Measurements from ENCODE around the gene KRT79. TPM values are rescaled to one million over a fixed set of nuclear protein-coding genes. Genes with fewer than 3 reads are reported as not detected.

Gene KRT79
- total and polyA plus RNA-seq, 4 donors, result 0.02 to 1.5 (median 0.12) TPM; not detected in 1

DNA sequence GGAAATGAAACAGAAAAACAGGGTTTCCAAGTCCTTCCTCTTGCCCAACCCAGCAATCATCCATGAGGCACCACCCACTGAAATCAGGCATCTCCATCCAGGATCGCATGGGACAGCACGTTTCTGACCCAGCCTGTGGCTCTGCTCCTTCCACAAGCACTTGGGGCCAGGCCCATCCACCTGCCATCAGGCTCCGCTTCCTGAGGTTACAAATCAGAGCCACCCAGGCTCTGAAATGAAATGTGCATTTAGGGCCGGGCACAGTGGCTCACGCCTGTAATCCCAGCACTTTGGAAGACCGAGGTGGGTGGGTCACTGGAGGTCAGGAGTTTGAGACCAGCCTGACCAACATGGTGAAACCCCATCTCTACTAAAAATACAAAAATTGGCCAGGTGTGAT lies 15.4 kb upstream of the KRT79 start:
- WGBS, 2 donors, result 89 to 94% methylated on average over 6 of the region's 6 CpGs
- no peak overlapping the region for H3K9ac ChIP-seq (ENCODE audit: insufficient read depth in 1 of 2, low read length in 2 of 2)
- ATAC-seq (ENCODE audit: insufficient read depth, low FRiP score), result no peak
- H3K4me3 ChIP-seq, result no peak overlapping the region
- H3K4me1 ChIP-seq (ENCODE audit: control insufficient read depth in 5 of 5, insufficient read depth in 5 of 5, low read length in 5 of 5), result peaks cover 0 to 5% (median 0%) of the 10 kb centered on the region in 5 donors
- TF ChIP-seq, protein P1, sequence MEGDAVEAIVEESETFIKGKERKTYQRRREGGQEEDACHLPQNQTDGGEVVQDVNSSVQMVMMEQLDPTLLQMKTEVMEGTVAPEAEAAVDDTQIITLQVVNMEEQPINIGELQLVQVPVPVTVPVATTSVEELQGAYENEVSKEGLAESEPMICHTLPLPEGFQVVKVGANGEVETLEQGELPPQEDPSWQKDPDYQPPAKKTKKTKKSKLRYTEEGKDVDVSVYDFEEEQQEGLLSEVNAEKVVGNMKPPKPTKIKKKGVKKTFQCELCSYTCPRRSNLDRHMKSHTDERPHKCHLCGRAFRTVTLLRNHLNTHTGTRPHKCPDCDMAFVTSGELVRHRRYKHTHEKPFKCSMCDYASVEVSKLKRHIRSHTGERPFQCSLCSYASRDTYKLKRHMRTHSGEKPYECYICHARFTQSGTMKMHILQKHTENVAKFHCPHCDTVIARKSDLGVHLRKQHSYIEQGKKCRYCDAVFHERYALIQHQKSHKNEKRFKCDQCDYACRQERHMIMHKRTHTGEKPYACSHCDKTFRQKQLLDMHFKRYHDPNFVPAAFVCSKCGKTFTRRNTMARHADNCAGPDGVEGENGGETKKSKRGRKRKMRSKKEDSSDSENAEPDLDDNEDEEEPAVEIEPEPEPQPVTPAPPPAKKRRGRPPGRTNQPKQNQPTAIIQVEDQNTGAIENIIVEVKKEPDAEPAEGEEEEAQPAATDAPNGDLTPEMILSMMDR (IDR thresholded peaks at IDR 0.05; ENCODE audit: control extremely low read depth, extremely low read depth), result no peak
- H3K27ac ChIP-seq (ENCODE audit: low read depth in 1 of 2, low read length in 1 of 2), result no peak overlapping the region
- no peaks in the 10 kb centered on the region for H3K9me3 ChIP-seq (ENCODE audit: control insufficient read depth in 4 of 4, insufficient read depth in 3 of 4, low read length in 3 of 4)
- DNase-seq, result no peak
- no peaks in the 10 kb centered on the region for H3K36me3 ChIP-seq (ENCODE audit: control insufficient read depth in 4 of 4, insufficient read depth in 4 of 4, low read length in 4 of 4)
- peaks cover 0 to 16% (median 4%) of the 10 kb centered on the region in 3 donors for H3K27me3 ChIP-seq (ENCODE audit: control insufficient read depth in 3 of 3, insufficient read depth in 3 of 3, low read length in 2 of 3)

DNA sequence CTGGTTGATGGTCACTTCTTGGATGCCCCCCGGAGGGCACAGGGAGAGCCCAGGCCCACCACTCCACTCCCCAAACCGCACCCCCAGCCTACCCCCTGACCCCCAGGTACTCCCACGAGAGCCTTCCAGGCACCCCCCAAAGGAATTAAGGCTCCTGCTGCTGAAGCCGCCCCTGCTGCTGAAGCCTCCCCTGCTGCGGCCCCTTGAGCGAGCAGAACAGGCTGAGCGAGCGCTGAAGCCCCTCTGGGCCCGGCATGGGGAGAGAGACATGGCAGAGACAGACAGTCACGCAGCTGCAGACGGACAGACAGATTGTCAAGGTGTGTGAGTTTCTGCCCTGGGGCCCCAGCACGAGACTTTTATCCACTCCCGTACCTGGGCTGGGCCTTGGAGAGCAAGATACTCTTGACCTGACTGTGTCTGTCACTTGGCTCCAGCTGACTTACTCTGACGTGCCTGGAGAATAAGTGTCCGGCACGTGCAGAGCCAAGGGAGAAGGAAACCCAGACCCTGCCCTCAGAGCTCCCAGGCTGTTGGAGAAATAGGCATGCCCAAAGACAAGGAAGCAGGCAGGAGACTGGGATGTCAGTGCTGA lies 14.6 kb upstream of the KRT79 start, which contains the start of gene KRT78:
Gene KRT78, minus strand, starts transcription at position 334 of the 595 bp plus-strand sequence. Its CDS starts 64 bp downstream, at position 270.
- H3K27me3 ChIP-seq (ENCODE audit: control insufficient read depth in 3 of 3, insufficient read depth in 3 of 3, low read length in 2 of 3), result peaks cover 0 to 18% (median 4%) of the 10 kb centered on the region in 3 donors
- no peak within 1 kb of the TSS for H3K4me3 ChIP-seq
- TF ChIP-seq, protein P1 (IDR thresholded peaks at IDR 0.05; ENCODE audit: control extremely low read depth, extremely low read depth), result no peak
- peaks cover 0 to 5% (median 0%) of the 10 kb centered on the region in 5 donors for H3K4me1 ChIP-seq (ENCODE audit: control insufficient read depth in 5 of 5, insufficient read depth in 5 of 5, low read length in 5 of 5)
- H3K9ac ChIP-seq (ENCODE audit: insufficient read depth in 1 of 2, low read length in 2 of 2), result no peak within 1 kb of the TSS
- H3K9me3 ChIP-seq (ENCODE audit: control insufficient read depth in 4 of 4, insufficient read depth in 3 of 4, low read length in 3 of 4), result no peaks in the 10 kb centered on the region
- WGBS, 2 donors, result 80 to 86% methylated on average over 16 of the region's 16 CpGs
- H3K36me3 ChIP-seq (ENCODE audit: control insufficient read depth in 4 of 4, insufficient read depth in 4 of 4, low read length in 4 of 4), result no peaks in the 10 kb centered on the region
- no peak for DNase-seq
- ATAC-seq (ENCODE audit: insufficient read depth, low FRiP score), result no peak
- no peak within 1 kb of the TSS for H3K27ac ChIP-seq (ENCODE audit: low read depth in 1 of 2, low read length in 1 of 2)

DNA sequence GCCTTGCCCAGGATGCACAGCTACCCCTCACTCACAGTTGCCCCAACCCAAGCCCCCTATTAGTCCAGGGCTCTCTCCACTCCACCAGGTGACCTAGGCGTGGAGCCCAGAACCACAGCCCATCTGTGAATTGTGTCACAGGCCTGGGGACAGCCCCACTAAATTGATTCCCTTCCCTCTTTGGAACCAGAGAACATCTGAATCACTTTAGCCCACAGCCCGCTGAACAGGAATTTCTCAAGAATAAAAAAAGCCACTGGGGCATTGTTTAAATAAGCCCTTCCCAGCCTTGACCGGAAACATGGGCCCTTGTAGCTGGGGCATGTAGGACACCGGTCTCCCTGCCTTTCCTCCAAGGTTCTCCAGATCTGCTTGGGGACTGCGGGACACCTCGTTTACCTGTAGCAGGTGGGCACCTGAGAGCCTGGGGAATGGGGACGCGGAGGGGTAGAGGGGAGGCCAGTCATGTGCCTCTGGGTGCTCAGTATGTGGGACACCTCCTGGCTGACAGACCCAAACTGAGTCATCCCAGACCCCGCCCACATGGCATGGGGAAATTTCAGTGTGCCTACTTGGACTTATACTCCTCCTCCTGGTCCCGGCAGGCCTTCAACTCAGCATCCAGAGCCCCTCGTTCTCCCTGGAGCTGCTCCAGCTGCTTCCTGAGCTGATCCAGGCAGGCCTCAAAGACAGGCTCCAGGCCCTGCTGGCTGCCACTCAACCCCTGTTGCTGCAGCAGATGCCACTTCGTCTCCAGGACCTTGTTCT lies 13.4 kb upstream of the KRT79 start:
- ATAC-seq (ENCODE audit: insufficient read depth, low FRiP score), result no peak
- 74 to 87% methylated on average over 12 of the region's 12 CpGs for WGBS, 2 donors
- DNase-seq, result no peak

More for the DNA sequence above, 13.4 kb upstream of the KRT79 start:
- Histone ChIP-seq H3K27ac (ENCODE audit: low read depth in 1 of 2, low read length in 1 of 2) (no peak overlapping the region), H3K9me3 (ENCODE audit: control insufficient read depth in 4 of 4, insufficient read depth in 3 of 4, low read length in 3 of 4) (no peaks in the 10 kb centered on the region), H3K9ac (ENCODE audit: insufficient read depth in 1 of 2, low read length in 2 of 2) (no peak overlapping the region), H3K27me3 (ENCODE audit: control insufficient read depth in 3 of 3, insufficient read depth in 3 of 3, low read length in 2 of 3) (peaks cover 0 to 9% (median 2%) of the 10 kb centered on the region in 3 donors), H3K36me3 (ENCODE audit: control insufficient read depth in 4 of 4, insufficient read depth in 4 of 4, low read length in 4 of 4) (no peaks in the 10 kb centered on the region), H3K4me3 (no peak overlapping the region), H3K4me1 (ENCODE audit: control insufficient read depth in 5 of 5, insufficient read depth in 5 of 5, low read length in 5 of 5) (peaks cover 0 to 5% (median 0%) of the 10 kb centered on the region in 5 donors)
- TF ChIP-seq, protein P1 (IDR thresholded peaks at IDR 0.05; ENCODE audit: control extremely low read depth, extremely low read depth), result no peak

Data from lung (tissue), 12 donors.